B cell (primary cell): ENCODE results near the gene GLP2R. TPM values are rescaled to one million over a fixed set of nuclear protein-coding genes. Genes with fewer than 3 reads are reported as not detected.

Source experiments
- ATAC-seq: fragments of 200-7000 bp; cut with Tn5 transposase; one replicate; pipeline ENCODE4 v1.10.0; 2021; ENCODE audit warnings: low read depth, mild to moderate bottlenecking, moderate number of reproducible peaks, moderate library complexity
- CTCF ChIA-PET: fragments of 350-600 bp; sonication (Branson Sonifier 250); formaldehyde crosslinking; loops from one replicate; lab custom pipeline; 2021; ENCODE audit warnings: antibody characterized with exemption, inconsistent platforms; lab: Charles Lee
- POLR2A ChIA-PET: fragments of 350-600 bp; sonication (Branson Sonifier 250); formaldehyde crosslinking; loops from one replicate; lab custom pipeline; 2021; ENCODE audit warnings: antibody characterized with exemption; lab: Charles Lee
- DNase-seq: peaks from one replicate; pipeline ENCODE4 v3.0.0; 2013
- H2AFZ ChIP-seq: 2 replicates; pipeline ENCODE4 v1.6.1; 2012; ENCODE audit warnings: mild to moderate bottlenecking, low read depth, low read length; ENCODE audit not compliant: insufficient read depth, poor library complexity, severe bottlenecking
- H3K27ac ChIP-seq, 2 donors: 1 replicate in 1 of 2; 2 replicates in 1 of 2; pipeline ENCODE4 v1.5.1; 2012 to 2013; ENCODE audit warnings: low read length in 2 of 2, mild to moderate bottlenecking in 2 of 2, moderate library complexity in 1 of 2
- H3K27me3 ChIP-seq, 4 experiments: fragments of 200-600 bp in 1 of 4; sonication (generic) in 1 of 4; replicated peaks in 1 of 4; 1 replicate in 2 of 4; 2 replicates in 2 of 4; pipeline versions ENCODE4 v1.6.1 to v1.7.0; 2013 to 2016; ENCODE audit warnings: low read length in 3 of 4, mild to moderate bottlenecking in 2 of 4, mixed read lengths in 1 of 4, moderate library complexity in 1 of 4; ENCODE audit not compliant: insufficient read depth in 4 of 4, control insufficient read depth in 3 of 4; ENCODE audit errors: control extremely low read depth in 1 of 4
- H3K36me3 ChIP-seq, 2 experiments: replicated peaks in 1 of 2; 1 replicate in 1 of 2; 2 replicates in 1 of 2; pipeline versions ENCODE4 v1.6.1 to v1.7.1; 2013; ENCODE audit warnings: low read length in 1 of 2; ENCODE audit not compliant: insufficient read depth in 2 of 2, control insufficient read depth in 1 of 2; ENCODE audit errors: control extremely low read depth in 1 of 2, extremely low read depth in 1 of 2
- H3K4me1 ChIP-seq, 2 donors: fragments of 200-600 bp in 1 of 2; sonication (generic) in 1 of 2; 1 replicate in 1 of 2; 2 replicates in 1 of 2; pipeline versions ENCODE4 v1.5.1 to v1.6.1; 2013 to 2017; ENCODE audit warnings: low read length in 2 of 2; ENCODE audit not compliant: control insufficient read depth in 2 of 2, insufficient read depth in 2 of 2
- H3K4me2 ChIP-seq: replicated peaks from 2 replicates; pipeline ENCODE3; 2012; ENCODE audit warnings: mild to moderate bottlenecking, low read depth, low read length; ENCODE audit not compliant: poor library complexity, severe bottlenecking
- H3K4me3 ChIP-seq, 5 experiments: fragments of 200-600 bp in 1 of 5; sonication (generic) in 1 of 5; 1 replicate in 3 of 5; 2 replicates in 2 of 5; pipeline versions ENCODE4 v1.5.1 to v1.7.0; 2011 to 2016; ENCODE audit warnings: low read length in 4 of 5, mild to moderate bottlenecking in 4 of 5, low read depth in 2 of 5, control low read depth in 1 of 5, moderate library complexity in 1 of 5; ENCODE audit not compliant: insufficient read depth in 1 of 5; ENCODE audit errors: control extremely low read depth in 1 of 5, extremely low read depth in 1 of 5
- H3K79me2 ChIP-seq: fragments of 200-600 bp; sonication (generic); one replicate; pipeline ENCODE4 v1.6.0; 2016; ENCODE audit warnings: low read length; ENCODE audit not compliant: control insufficient read depth, insufficient read depth
- H3K9ac ChIP-seq: fragments of 200-600 bp; sonication (generic); 2 replicates; pipeline ENCODE4 v1.6.1; 2017; ENCODE audit warnings: mild to moderate bottlenecking, low read length, moderate library complexity
- H3K9me3 ChIP-seq, 3 donors: one replicate each; pipeline versions ENCODE4 v1.6.1 to v1.7.1; 2013; ENCODE audit warnings: low read length in 2 of 3; ENCODE audit not compliant: control insufficient read depth in 2 of 3, insufficient read depth in 1 of 3; ENCODE audit errors: control extremely low read depth in 1 of 3
- H4K20me1 ChIP-seq: 2 replicates; pipeline ENCODE4 v1.6.0; 2012; ENCODE audit warnings: mild to moderate bottlenecking, low read length; ENCODE audit not compliant: insufficient read depth, control insufficient read depth, poor library complexity, severe bottlenecking
- H3K27ac Mint-ChIP-seq: one replicate; pipeline ENCODE4 v1.8.0; 2021; ENCODE audit warnings: mixed read lengths
- H3K27me3 Mint-ChIP-seq: one replicate; pipeline ENCODE4 v1.8.0; 2021; ENCODE audit warnings: mixed read lengths
- H3K4me1 Mint-ChIP-seq: one replicate; pipeline ENCODE4 v1.8.0; 2021; ENCODE audit warnings: mixed read lengths
- H3K4me3 Mint-ChIP-seq: one replicate; pipeline ENCODE4 v1.8.0; 2021; ENCODE audit warnings: mixed read lengths
- H3K9me3 Mint-ChIP-seq: one replicate; pipeline ENCODE4 v1.8.0; 2022; ENCODE audit warnings: mixed read lengths; ENCODE audit not compliant: insufficient read depth
- CTCF ChIP-seq: fragments of 200-600 bp; IDR thresholded peaks from one replicate; pipeline ENCODE4 v1.8.0; 2022; ENCODE audit warnings: antibody characterized with exemption, mild to moderate bottlenecking
- EZH2 ChIP-seq: IDR thresholded peaks from 2 replicates; pipeline ENCODE4 v1.6.1; 2012; ENCODE audit warnings: borderline replicate concordance, low read depth, mild to moderate bottlenecking, moderate library complexity, low read length; ENCODE audit not compliant: insufficient read depth, poor library complexity, severe bottlenecking
- WGBS: methylation state at CpG from one replicate; pipeline ENCODE4 v1.1.5; 2013; ENCODE audit warnings: missing lambda C conversion rate; ENCODE audit not compliant: insufficient coverage; 5-methylcytosine and 5-hydroxymethylcytosine counted together
- intact Hi-C: fragments of 100-400 bp; cut with micrococcal nuclease; formaldehyde crosslinking; loops from one replicate; pipeline ENCODE4 v1.10.0; 2022
- polyA plus RNA-seq: library from polyadenylated mRNA; depleted of rRNA; stranded (reverse); fragments of >200 nt; gene quantifications from 2 replicates; pipeline ENCODE4 v1.2.3, GENCODE V29; 2012
- total RNA-seq, 2 donors: library from RNA; stranded (reverse); fragments of 120-200 nt in 1 of 2; gene quantifications; 1 replicate in 1 of 2; 2 replicates in 1 of 2; pipeline versions ENCODE4 v1.2.3 to v1.2.4, GENCODE V29; 2013 to 2022

The GLP2R gene
- total and polyA plus RNA-seq, 2 donors (not counting 1 experiment from before 2014, with no cell fraction given): not detected

- H4K20me1 ChIP-seq: no peaks in the 10 kb centered on the region
Measured at GRCh38 chr17:9805769-9806168, 20.0 kb upstream of the GLP2R start.

GRCh38 chr17:9806699-9807098 lies 19.0 kb upstream of the GLP2R start:
- no peak overlapping the region for H3K27ac Mint-ChIP-seq
- Histone ChIP-seq H3K27ac (no peak overlapping the region), H3K27me3 (peaks cover 0 to 4% (median 0%) of the 10 kb centered on the region in 4 experiments), H2AFZ (no peak overlapping the region), H3K79me2 (no peaks in the 10 kb centered on the region), H3K4me3 (no peak overlapping the region), H3K9ac (no peak overlapping the region), H4K20me1 (no peaks in the 10 kb centered on the region), H3K9me3 (peaks cover 0 to 14% (median 0%) of the 10 kb centered on the region in 3 donors), H3K36me3 (no peaks in the 10 kb centered on the region), H3K4me2 (no peak overlapping the region), H3K4me1 (no peaks in the 10 kb centered on the region)
- no CpG with 5 or more reads among the region's 6 CpGs for WGBS
- TF ChIP-seq EZH2 (no peak), CTCF (no peak)
- ATAC-seq: no peak
- H3K9me3 Mint-ChIP-seq: peaks cover 3% of the 10 kb centered on the region
- DNase-seq: no peak
- POLR2A ChIA-PET: no interaction called here
- no peaks in the 10 kb centered on the region for H3K4me1 Mint-ChIP-seq
- intact Hi-C loops: no loop called here
- CTCF ChIA-PET: no interaction called here
- no peak overlapping the region for H3K4me3 Mint-ChIP-seq
- peaks cover 4% of the 10 kb centered on the region for H3K27me3 Mint-ChIP-seq

More at GRCh38 chr17:9805769-9806168, 20.0 kb upstream of the GLP2R start:
- Histone ChIP-seq H3K4me1 (no peaks in the 10 kb centered on the region), H3K27me3 (peaks cover 0 to 4% (median 0%) of the 10 kb centered on the region in 4 experiments), H3K4me3 (no peak overlapping the region), H3K27ac (no peak overlapping the region), H3K9ac (no peak overlapping the region), H3K4me2 (no peak overlapping the region), H2AFZ (no peak overlapping the region), H3K79me2 (no peaks in the 10 kb centered on the region), H3K36me3 (no peaks in the 10 kb centered on the region), H3K9me3 (peaks cover 0 to 11% (median 0%) of the 10 kb centered on the region in 3 donors)
- DNase-seq: no peak
- Mint-ChIP-seq H3K9me3 (peaks cover 3% of the 10 kb centered on the region), H3K4me3 (no peak overlapping the region), H3K27me3 (peaks cover 4% of the 10 kb centered on the region), H3K27ac (no peak overlapping the region), H3K4me1 (no peaks in the 10 kb centered on the region)
- no peak for ATAC-seq
- ChIA-PET POLR2A (no interaction called here), CTCF (no interaction called here)
- intact Hi-C loops: no loop called here
- 91% methylated on average over 4 of the region's 4 CpGs for whole genome bisulfite sequencing
- TF ChIP-seq EZH2 (no peak), CTCF (no peak)
